K562 (cell line): ENCODE data around the gene ADIPOQ. TPM values are rescaled to one million over a fixed set of nuclear protein-coding genes. Genes with fewer than 3 reads are reported as not detected.
A peak's percentile ranks its signal among the peaks of the same experiment; 100 is the strongest.

Experiments
- ATF6 ChIP-seq: sonication (generic); formaldehyde crosslinking; IDR thresholded peaks from 2 replicates; pipeline ENCODE4 v1.4.0; 2020; ENCODE audit warnings: mild to moderate bottlenecking, missing genetic modification reagents
- CBFA2T2 ChIP-seq: fragments of 450-650 bp; conservative IDR thresholded peaks from 2 replicates; pipeline ENCODE4 v1.6.1; 2017; ENCODE audit warnings: mild to moderate bottlenecking
- CEBPZ ChIP-seq: fragments of 150-350 bp; IDR thresholded peaks from 2 replicates; pipeline ENCODE4 v1.6.1; 2014; ENCODE audit warnings: low read depth, mild to moderate bottlenecking, low read length, borderline replicate concordance
- DIDO1 ChIP-seq: fragments of 450-650 bp; IDR thresholded peaks from 2 replicates; pipeline ENCODE4 v1.6.1; 2016; ENCODE audit warnings: low read depth, missing biosample characterization, missing genetic modification characterization
- EHMT2 ChIP-seq: fragments of 450-650 bp; IDR thresholded peaks from 2 replicates; pipeline ENCODE4 v1.6.1; 2018; ENCODE audit warnings: antibody characterized with exemption
- EP400 ChIP-seq: fragments of 450-650 bp; IDR thresholded peaks from 2 replicates; pipeline ENCODE4 v1.6.1; 2017; ENCODE audit warnings: antibody characterized with exemption, mild to moderate bottlenecking, moderate library complexity
- ESRRA ChIP-seq: fragments of 450-650 bp; IDR thresholded peaks from 2 replicates; pipeline ENCODE4 v1.6.1; 2014; ENCODE audit warnings: low read depth, mild to moderate bottlenecking, moderate library complexity, borderline replicate concordance
- HINFP ChIP-seq: fragments of 450-650 bp; conservative IDR thresholded peaks from 2 replicates; pipeline ENCODE4 v1.6.1; 2016; ENCODE audit warnings: missing genetic modification characterization, low read depth, mild to moderate bottlenecking, control low read depth, missing compliant biosample characterization
- LCOR ChIP-seq: sonication (generic); formaldehyde crosslinking; IDR thresholded peaks from 2 replicates; pipeline ENCODE4 v1.8.0; 2022; ENCODE audit warnings: mild to moderate bottlenecking, missing genetic modification reagents
- MBD2 ChIP-seq: sonication (generic); IDR thresholded peaks from 2 replicates; pipeline ENCODE4 v1.6.1; 2016; ENCODE audit warnings: low read depth, borderline replicate concordance
- RFX7 ChIP-seq: fragments of 250-450 bp; sonication (Bioruptor Pico); IDR thresholded peaks from 2 replicates; pipeline ENCODE4 v1.5.1; 2021; ENCODE audit warnings: mild to moderate bottlenecking
- USF1 ChIP-seq: sonication (generic); formaldehyde crosslinking; IDR thresholded peaks from 2 replicates; pipeline ENCODE4 v1.9.0; 2022; ENCODE audit warnings: mild to moderate bottlenecking, missing genetic modification reagents
- ZBTB12 ChIP-seq: fragments of 250-450 bp; sonication (Bioruptor Pico); IDR thresholded peaks from 2 replicates; pipeline ENCODE4 v1.4.0; 2020
- ZNF398 ChIP-seq: fragments of 250-450 bp; sonication (Bioruptor Pico); IDR thresholded peaks from 2 replicates; pipeline ENCODE4 v1.8.0; 2021; ENCODE audit warnings: moderate library complexity, mild to moderate bottlenecking, inconsistent platforms
- polyA plus RNA-seq, 8 experiments: library from polyadenylated mRNA; depleted of rRNA in 4 of 8; stranded (reverse) in 5 of 8; unstranded in 3 of 8; fragments of >200 nt; fragmentation: Nextera tagmentation in 2 of 8; fragmentation: Illumina TruSeq in 1 of 8; extraction: Ambion mirVana in 2 of 8; extraction: Trizol in 1 of 8; gene quantifications; 2 replicates each; pipeline versions ENCODE4 v1.2.1 to v1.2.3, GENCODE V29; 2011 to 2014; ENCODE audit warnings: inconsistent platforms in 1 of 8, missing spikeins in 1 of 8
- total RNA-seq, 7 experiments: library from RNA; depleted of rRNA in 6 of 7; stranded (reverse); fragments of >200 nt in 6 of 7; fragmentation: Illumina TruSeq in 2 of 7; extraction: Trizol in 2 of 7; gene quantifications; 2 replicates each; pipeline versions ENCODE4 v1.2.1 to v1.2.3, GENCODE V29; 2011 to 2021; ENCODE audit warnings: low replicate concordance in 1 of 7

Gene ADIPOQ
- total and polyA plus RNA-seq, 9 of the 15 experiments (the other 6 are each of a cell fraction or from before 2014, with no cell fraction given) = 0.01 to 0.04 (median 0.03) TPM; not detected in 4

GRCh38 chr3:186806089-186807055 is 36.1 kb upstream of the ADIPOQ start, which contains the start of gene RFC4 (continued):
- TF ChIP-seq MBD2 (peak; percentile 73; the same call in 1 of the 2 replicates), RFX7 (no peak), ATF6 (CRISPR knock-in tag) (peak; percentile 86; the same call in 1 of the 2 replicates), ESRRA (peak; percentile 76; the same call in 1 of the 2 replicates), CBFA2T2 (no peak), DIDO1 (tag) (peak; percentile 79; the same call in 1 of the 2 replicates), ZNF398 (CRISPR knock-in tag) (no peak), EHMT2 (no peak), USF1 (CRISPR knock-in tag) (peak; percentile 63; the same call in 1 of the 2 replicates), HINFP (tag) (0 out of 2 replicates have a peak, but pooled peaks have one; percentile 13), EP400 (peak; percentile 96), CEBPZ (no peak), ZBTB12 (CRISPR knock-in tag) (peak; percentile 94), LCOR (CRISPR knock-in tag) (peak; percentile 90)
